IPS DF 6.9 (cell line): ENCODE results near the gene PPIL1.

ENCODE experiments used
- DNase-seq: peaks from one replicate; pipeline ENCODE4 v3.0.0-alpha.2; 2013; ENCODE audit warnings: low read depth, low spot score
- H3K27ac ChIP-seq: one replicate; pipeline ENCODE4 v1.5.1; 2013; ENCODE audit warnings: low read length, control low read depth
- H3K27me3 ChIP-seq: 2 replicates; pipeline ENCODE4 v1.6.1; 2013; ENCODE audit warnings: mild to moderate bottlenecking, low read length; ENCODE audit not compliant: control insufficient read depth, insufficient read depth
- H3K36me3 ChIP-seq: 2 replicates; pipeline ENCODE4 v1.6.1; 2013; ENCODE audit warnings: low read length; ENCODE audit not compliant: control insufficient read depth, insufficient read depth
- H3K4me1 ChIP-seq: 2 replicates; pipeline ENCODE4 v1.6.1; 2013; ENCODE audit warnings: low read length; ENCODE audit not compliant: control insufficient read depth, insufficient read depth
- H3K4me3 ChIP-seq: 2 replicates; pipeline ENCODE4 v1.5.1; 2013; ENCODE audit warnings: mild to moderate bottlenecking, low read length
- H3K9me3 ChIP-seq: 2 replicates; pipeline ENCODE4 v1.6.1; 2013; ENCODE audit warnings: low read length, inconsistent platforms; ENCODE audit not compliant: control insufficient read depth, insufficient read depth
- WGBS: extraction: QIAGEN DNeasy Blood & Tissue Kit; methylation state at CpG from one replicate; pipeline ENCODE4 v1.1.7; 2013; ENCODE audit warnings: mixed read lengths, missing lambda C conversion rate; ENCODE audit not compliant: insufficient read length, insufficient coverage; 5-methylcytosine and 5-hydroxymethylcytosine counted together

The PPIL1 gene

GRCh38 chr6:36822506-36823269 lies 51.9 kb downstream of the PPIL1 start:
- Histone ChIP-seq H3K9me3 (no peaks in the 10 kb centered on the region), H3K36me3 (no peaks in the 10 kb centered on the region), H3K4me3 (no peak overlapping the region), H3K27me3 (no peaks in the 10 kb centered on the region), H3K4me1 (no peaks in the 10 kb centered on the region), H3K27ac (no peak overlapping the region)
- DNase-seq = no peak
- WGBS = no CpG with 5 or more reads among the region's 19 CpGs

- Histone ChIP-seq H3K4me1 (no peaks in the 10 kb centered on the region), H3K4me3 (no peak overlapping the region), H3K27me3 (no peaks in the 10 kb centered on the region), H3K27ac (no peak overlapping the region), H3K9me3 (no peaks in the 10 kb centered on the region), H3K36me3 (no peaks in the 10 kb centered on the region)
- no peak for DNase-seq
- WGBS = no CpG with 5 or more reads among the region's 14 CpGs
Observed at GRCh38 chr6:36821581-36822335, 52.8 kb downstream of the PPIL1 start.

GRCh38 chr6:36820700-36821580 lies 53.7 kb downstream of the PPIL1 start:
- Histone ChIP-seq H3K4me1 (no peaks in the 10 kb centered on the region), H3K27me3 (no peaks in the 10 kb centered on the region), H3K36me3 (no peaks in the 10 kb centered on the region), H3K4me3 (no peak overlapping the region), H3K27ac (no peak overlapping the region), H3K9me3 (no peaks in the 10 kb centered on the region)
- DNase-seq = no peak
- no CpG with 5 or more reads among the region's 12 CpGs for WGBS

GRCh38 chr6:36818756-36819155 lies 55.8 kb downstream of the PPIL1 start:
- WGBS = no CpG with 5 or more reads among the region's 4 CpGs
- no peaks in the 10 kb centered on the region for H3K9me3 ChIP-seq
- H3K27me3 ChIP-seq = no peaks in the 10 kb centered on the region
- no peaks in the 10 kb centered on the region for H3K4me1 ChIP-seq
- no peak overlapping the region for H3K27ac ChIP-seq
- H3K36me3 ChIP-seq = no peaks in the 10 kb centered on the region
- no peak for DNase-seq
- no peak overlapping the region for H3K4me3 ChIP-seq

- H3K4me3 ChIP-seq = no peak overlapping the region
- no CpG with 5 or more reads among the region's 3 CpGs for WGBS
- no peaks in the 10 kb centered on the region for H3K4me1 ChIP-seq
- no peaks in the 10 kb centered on the region for H3K36me3 ChIP-seq
- DNase-seq = no peak
- H3K27me3 ChIP-seq = no peaks in the 10 kb centered on the region
- no peaks in the 10 kb centered on the region for H3K9me3 ChIP-seq
- no peak overlapping the region for H3K27ac ChIP-seq
Observed at GRCh38 chr6:36817847-36818246, 56.8 kb downstream of the PPIL1 start.

- H3K27me3 ChIP-seq = no peaks in the 10 kb centered on the region
- no peak overlapping the region for H3K4me3 ChIP-seq
- H3K27ac ChIP-seq = no peak overlapping the region
- no peaks in the 10 kb centered on the region for H3K9me3 ChIP-seq
- no peak for DNase-seq
- H3K36me3 ChIP-seq = no peaks in the 10 kb centered on the region
- H3K4me1 ChIP-seq = no peaks in the 10 kb centered on the region
- WGBS = no CpG with 5 or more reads among the region's 9 CpGs
Observed at GRCh38 chr6:36817176-36817817, 57.3 kb downstream of the PPIL1 start.

GRCh38 chr6:36815962-36816735 lies 58.5 kb downstream of the PPIL1 start:
- WGBS = no CpG with 5 or more reads among the region's 7 CpGs
- H3K9me3 ChIP-seq = no peaks in the 10 kb centered on the region
- no peaks in the 10 kb centered on the region for H3K27me3 ChIP-seq
- no peaks in the 10 kb centered on the region for H3K36me3 ChIP-seq
- no peak overlapping the region for H3K4me3 ChIP-seq
- no peak overlapping the region for H3K27ac ChIP-seq
- DNase-seq = no peak
- no peaks in the 10 kb centered on the region for H3K4me1 ChIP-seq

- no peaks in the 10 kb centered on the region for H3K36me3 ChIP-seq
- no peaks in the 10 kb centered on the region for H3K4me1 ChIP-seq
- H3K9me3 ChIP-seq = no peaks in the 10 kb centered on the region
- WGBS = no CpG with 5 or more reads among the region's 7 CpGs
- H3K27ac ChIP-seq = no peak overlapping the region
- no peak overlapping the region for H3K4me3 ChIP-seq
- H3K27me3 ChIP-seq = no peaks in the 10 kb centered on the region
- DNase-seq = no peak
Observed at GRCh38 chr6:36814249-36814648, 60.4 kb downstream of the PPIL1 start.

- Histone ChIP-seq H3K27me3 (no peaks in the 10 kb centered on the region), H3K36me3 (no peaks in the 10 kb centered on the region), H3K4me3 (no peak overlapping the region), H3K27ac (no peak overlapping the region), H3K4me1 (no peaks in the 10 kb centered on the region), H3K9me3 (no peaks in the 10 kb centered on the region)
- no CpG with 5 or more reads among the region's 3 CpGs for WGBS
- DNase-seq = no peak
Observed at GRCh38 chr6:36813526-36813925, 61.1 kb downstream of the PPIL1 start.
